MM.1S (cell line): ENCODE data around the gene PIH1D1.

Experiments
- DNase-seq: peaks from one replicate; pipeline ENCODE4 v3.0.0-alpha.2; 2015
- H2AFZ ChIP-seq: fragments of 300-600 bp; sonication (generic); 2 replicates; pipeline ENCODE4 v1.6.0; 2016; ENCODE audit warnings: antibody characterized with exemption, low read length
- H3F3A ChIP-seq: fragments of 300-600 bp; sonication (generic); 2 replicates; pipeline ENCODE4 v1.6.1; 2016; ENCODE audit warnings: mild to moderate bottlenecking, antibody characterized with exemption, low read length, moderate library complexity, mixed read lengths; ENCODE audit not compliant: insufficient read depth
- H3K27ac ChIP-seq: fragments of 300-600 bp; sonication (generic); 2 replicates; pipeline ENCODE4 v1.5.1; 2016; ENCODE audit warnings: mild to moderate bottlenecking, low read length
- H3K27me3 ChIP-seq: fragments of 300-600 bp; sonication (generic); replicated peaks from 2 replicates; pipeline ENCODE4 v1.6.0; 2016; ENCODE audit warnings: low read length; ENCODE audit not compliant: insufficient read depth
- H3K36me3 ChIP-seq: fragments of 300-600 bp; sonication (generic); replicated peaks from 2 replicates; pipeline ENCODE4 v1.6.1; 2016; ENCODE audit warnings: mild to moderate bottlenecking, low read length, mixed read lengths; ENCODE audit not compliant: insufficient read depth
- H3K4me1 ChIP-seq: fragments of 300-600 bp; sonication (generic); 2 replicates; pipeline ENCODE4 v1.6.1; 2016; ENCODE audit warnings: low read length, mixed read lengths
- H3K4me2 ChIP-seq: fragments of 300-600 bp; sonication (generic); 2 replicates; pipeline ENCODE4 v1.6.0; 2016; ENCODE audit warnings: low read depth, low read length
- H3K4me3 ChIP-seq: fragments of 300-600 bp; sonication (generic); 2 replicates; pipeline ENCODE4 v1.5.1; 2016; ENCODE audit warnings: low read length, mixed read lengths
- H3K79me2 ChIP-seq: fragments of 300-600 bp; sonication (generic); 2 replicates; pipeline ENCODE4 v1.6.1; 2016; ENCODE audit warnings: mixed run types, low read length, mixed read lengths
- H3K9ac ChIP-seq: fragments of 300-600 bp; sonication (generic); 2 replicates; pipeline ENCODE4 v1.6.1; 2016; ENCODE audit warnings: low read length, mixed read lengths
- H3K9me2 ChIP-seq: fragments of 300-600 bp; sonication (generic); replicated peaks from 2 replicates; pipeline ENCODE4 v1.6.1; 2016; ENCODE audit warnings: mild to moderate bottlenecking, low read length, mixed read lengths; ENCODE audit not compliant: insufficient read depth
- H3K9me3 ChIP-seq: fragments of 300-600 bp; sonication (generic); replicated peaks from 2 replicates; pipeline ENCODE4 v1.6.1; 2016; ENCODE audit warnings: mild to moderate bottlenecking, low read length, mixed read lengths; ENCODE audit not compliant: insufficient read depth
- H4K20me1 ChIP-seq: fragments of 300-600 bp; sonication (generic); 2 replicates; pipeline ENCODE4 v1.6.1; 2016; ENCODE audit warnings: mild to moderate bottlenecking, low read length, moderate library complexity, mixed read lengths; ENCODE audit not compliant: insufficient read depth
- EZH2 ChIP-seq: fragments of 300-600 bp; sonication (generic); optimal IDR thresholded peaks from 2 replicates; pipeline ENCODE3; 2017; ENCODE audit warnings: low read depth, mild to moderate bottlenecking, antibody characterized with exemption, low read length, mixed read lengths
- EZH2phosphoT487 ChIP-seq: fragments of 300-600 bp; sonication (generic); IDR thresholded peaks from 2 replicates; pipeline ENCODE4 v1.6.1; 2018; ENCODE audit warnings: antibody characterized with exemption, low read length
- TF ChIP-seq, protein P1 (sequence below): fragments of 300-600 bp; sonication (generic); IDR thresholded peaks from 2 replicates; pipeline ENCODE4 v1.5.1; 2016; ENCODE audit warnings: antibody characterized with exemption, low read length, mixed read lengths

The PIH1D1 gene

DNA sequence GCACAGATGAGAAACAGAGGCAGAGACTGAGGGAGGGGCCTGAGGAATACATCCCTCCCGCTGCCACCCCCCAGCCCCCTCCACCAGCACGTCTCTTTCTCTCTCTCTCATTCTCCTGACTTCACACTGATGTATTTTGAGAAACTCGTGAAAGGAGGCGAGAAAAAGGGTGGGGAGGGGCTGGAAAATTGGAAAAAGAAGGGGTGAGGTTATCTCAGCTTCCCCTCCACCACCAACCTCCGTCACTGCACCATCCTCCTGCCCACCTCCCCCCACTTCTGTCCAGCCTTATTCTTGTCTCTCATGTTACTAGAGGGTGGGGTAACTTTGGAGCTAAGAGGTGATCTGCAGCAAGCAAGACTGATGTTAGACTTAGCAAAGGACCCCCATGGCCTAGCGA is 11.8 kb downstream of the PIH1D1 start:
- DNase-seq: no peak
- Histone ChIP-seq H3K27ac (no peak overlapping the region), H3K27me3 (peaks cover 73% of the 10 kb centered on the region), H3K4me2 (no peak overlapping the region), H3K4me3 (no peak overlapping the region), H3K36me3 (no peaks in the 10 kb centered on the region), H3K9ac (no peak overlapping the region), H3K79me2 (no peaks in the 10 kb centered on the region), H3F3A (no peaks in the 10 kb centered on the region), H3K9me2 (no peaks in the 10 kb centered on the region), H4K20me1 (no peaks in the 10 kb centered on the region), H3K9me3 (no peaks in the 10 kb centered on the region), H3K4me1 (no peaks in the 10 kb centered on the region), H2AFZ (no peak overlapping the region)
- TF ChIP-seq, protein P1, sequence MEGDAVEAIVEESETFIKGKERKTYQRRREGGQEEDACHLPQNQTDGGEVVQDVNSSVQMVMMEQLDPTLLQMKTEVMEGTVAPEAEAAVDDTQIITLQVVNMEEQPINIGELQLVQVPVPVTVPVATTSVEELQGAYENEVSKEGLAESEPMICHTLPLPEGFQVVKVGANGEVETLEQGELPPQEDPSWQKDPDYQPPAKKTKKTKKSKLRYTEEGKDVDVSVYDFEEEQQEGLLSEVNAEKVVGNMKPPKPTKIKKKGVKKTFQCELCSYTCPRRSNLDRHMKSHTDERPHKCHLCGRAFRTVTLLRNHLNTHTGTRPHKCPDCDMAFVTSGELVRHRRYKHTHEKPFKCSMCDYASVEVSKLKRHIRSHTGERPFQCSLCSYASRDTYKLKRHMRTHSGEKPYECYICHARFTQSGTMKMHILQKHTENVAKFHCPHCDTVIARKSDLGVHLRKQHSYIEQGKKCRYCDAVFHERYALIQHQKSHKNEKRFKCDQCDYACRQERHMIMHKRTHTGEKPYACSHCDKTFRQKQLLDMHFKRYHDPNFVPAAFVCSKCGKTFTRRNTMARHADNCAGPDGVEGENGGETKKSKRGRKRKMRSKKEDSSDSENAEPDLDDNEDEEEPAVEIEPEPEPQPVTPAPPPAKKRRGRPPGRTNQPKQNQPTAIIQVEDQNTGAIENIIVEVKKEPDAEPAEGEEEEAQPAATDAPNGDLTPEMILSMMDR: no peak
- TF ChIP-seq EZH2 (no peak), EZH2phosphoT487 (no peak)

DNA sequence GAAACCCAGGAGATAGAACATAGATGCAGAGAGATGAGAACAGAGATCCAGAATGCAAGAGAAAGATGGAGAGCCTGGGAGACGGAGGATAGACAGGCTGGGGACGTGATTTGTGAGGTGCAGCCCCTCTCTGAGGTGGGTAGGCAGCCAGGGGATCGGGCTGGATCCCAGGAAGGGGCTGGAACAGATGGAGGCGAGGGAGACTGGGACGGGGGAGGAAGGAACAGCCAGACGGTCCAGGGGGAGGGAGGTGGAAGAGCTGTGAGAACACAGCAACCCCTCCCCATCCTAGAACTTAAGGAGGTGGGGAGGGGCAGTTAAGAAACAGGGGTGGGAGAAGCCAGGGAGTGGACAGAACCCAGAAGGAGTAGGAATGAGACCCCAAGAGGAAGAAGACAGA is 13.4 kb downstream of the PIH1D1 start:
- Histone ChIP-seq H3K79me2 (no peaks in the 10 kb centered on the region), H4K20me1 (no peaks in the 10 kb centered on the region), H3K27ac (no peak overlapping the region), H3K9ac (no peak overlapping the region), H3K9me2 (no peaks in the 10 kb centered on the region), H3K36me3 (no peaks in the 10 kb centered on the region), H3K4me1 (no peaks in the 10 kb centered on the region), H3K9me3 (no peaks in the 10 kb centered on the region), H3F3A (no peaks in the 10 kb centered on the region), H3K27me3 (peaks cover 89% of the 10 kb centered on the region), H3K4me3 (no peak overlapping the region), H2AFZ (no peak overlapping the region), H3K4me2 (no peak overlapping the region)
- TF ChIP-seq EZH2 (no peak), EZH2phosphoT487 (no peak)
- TF ChIP-seq, protein P1: no peak
- DNase-seq: no peak

GRCh38 chr19:49437231-49437630 is 14.4 kb downstream of the PIH1D1 start:
- Histone ChIP-seq H4K20me1 (no peaks in the 10 kb centered on the region), H3K9ac (no peak overlapping the region), H2AFZ (no peak overlapping the region), H3K9me2 (no peaks in the 10 kb centered on the region), H3F3A (no peaks in the 10 kb centered on the region), H3K4me3 (no peak overlapping the region), H3K79me2 (no peaks in the 10 kb centered on the region), H3K36me3 (no peaks in the 10 kb centered on the region), H3K4me2 (no peak overlapping the region), H3K4me1 (no peaks in the 10 kb centered on the region), H3K27ac (no peak overlapping the region), H3K9me3 (no peaks in the 10 kb centered on the region), H3K27me3 (peaks cover 97% of the 10 kb centered on the region)
- TF ChIP-seq EZH2: no peak
- TF ChIP-seq, protein P1: no peak
- TF ChIP-seq EZH2phosphoT487: no peak
- no peak for DNase-seq
